HG03354 (cell line): Measurements from ENCODE around the gene BCAR1.
"Not testable (repeated sequence)": the region's sequence is repeated elsewhere in the genome, so short reads cannot be mapped to it uniquely, and the experiment has no call there.

ENCODE experiments used
- ATAC-seq: cut with Tn5 transposase; IDR thresholded peaks from one replicate; pipeline ENCODE4 v1.9.1; 2021; ENCODE audit warnings: mild to moderate bottlenecking; ENCODE audit not compliant: unreplicated experiment, poor library complexity, severe bottlenecking

Gene BCAR1

DNA sequence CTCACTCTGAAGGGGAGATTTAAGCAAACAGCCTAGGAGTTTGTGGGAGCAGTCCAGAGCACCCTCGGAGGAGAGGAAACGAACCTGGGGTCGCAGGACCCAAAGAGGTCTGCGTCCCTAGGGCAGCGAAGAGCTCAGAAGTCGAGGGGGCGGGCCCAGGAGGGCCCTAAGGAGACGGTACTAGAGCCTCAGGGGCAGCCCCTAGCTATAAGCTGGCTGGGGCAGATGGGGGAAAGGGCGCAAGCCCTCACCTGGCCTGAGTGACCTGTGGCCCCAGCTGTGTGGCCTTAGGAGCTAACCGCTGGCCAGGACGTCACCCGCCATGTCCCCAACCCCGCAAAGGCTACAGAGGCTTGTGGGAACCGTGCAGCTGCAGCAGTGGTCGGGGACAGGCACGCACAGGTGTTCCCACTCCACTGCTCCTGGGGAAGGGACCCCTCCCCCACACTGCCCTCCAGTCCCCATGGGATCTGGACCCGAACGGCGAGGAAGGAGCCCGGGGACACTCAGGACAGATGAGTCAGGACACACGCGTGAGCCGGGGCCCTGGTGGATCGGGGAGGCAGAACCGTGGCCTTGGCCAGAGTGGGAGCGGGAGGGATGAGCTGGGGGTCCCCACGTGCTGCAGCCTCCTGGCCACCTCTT is 42.4 kb downstream of the BCAR1 start:
- ATAC-seq: no peak

DNA sequence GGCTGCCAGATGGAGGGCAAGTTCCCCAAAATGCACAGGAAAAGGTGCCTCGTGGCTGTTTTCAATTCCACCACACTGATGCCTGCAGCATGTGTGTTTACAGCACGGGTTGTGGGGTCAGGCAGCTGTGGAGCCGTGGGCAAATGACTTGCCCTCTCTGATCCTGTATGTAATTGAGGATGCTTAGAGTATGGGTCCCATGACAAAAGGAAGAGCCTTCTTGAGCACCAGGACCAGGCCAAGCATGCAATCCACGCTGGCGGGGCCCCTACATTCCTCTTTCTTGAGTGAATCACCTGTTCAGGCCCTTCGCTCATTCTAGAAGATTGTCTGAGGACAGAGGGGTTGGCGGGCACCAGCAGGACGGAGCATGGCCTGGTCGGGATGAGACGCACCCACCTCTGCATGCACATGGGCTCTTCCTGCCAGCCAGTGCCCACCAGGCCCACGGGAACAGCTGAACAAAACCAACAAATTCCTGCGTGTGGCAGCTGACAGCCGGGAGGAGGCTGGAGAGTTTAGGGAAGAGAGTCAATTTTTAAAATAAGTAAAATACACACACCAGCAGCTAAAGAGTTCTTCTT is 43.1 kb downstream of the BCAR1 start:
- no peak for ATAC-seq

DNA sequence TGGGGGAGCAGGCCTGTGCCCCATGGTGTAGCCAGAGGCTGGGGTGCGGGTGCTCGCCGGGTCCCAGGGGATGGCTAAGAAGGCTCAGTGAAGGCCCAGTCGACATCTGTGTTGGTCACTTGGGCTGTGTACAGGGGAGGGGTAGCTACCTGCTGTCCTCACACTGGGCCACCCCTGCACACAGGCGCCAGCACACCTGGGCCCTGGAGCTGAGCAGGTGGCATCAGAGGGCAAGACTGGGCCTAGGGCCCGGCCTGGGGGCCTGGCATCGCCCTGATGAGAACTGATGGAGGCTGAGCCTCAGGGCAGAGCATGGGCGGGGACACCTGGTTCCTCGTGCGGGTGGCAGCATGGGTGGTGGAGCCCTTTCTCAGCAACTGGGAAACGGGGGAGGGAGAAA is 43.6 kb downstream of the BCAR1 start:
- ATAC-seq: no peak

DNA sequence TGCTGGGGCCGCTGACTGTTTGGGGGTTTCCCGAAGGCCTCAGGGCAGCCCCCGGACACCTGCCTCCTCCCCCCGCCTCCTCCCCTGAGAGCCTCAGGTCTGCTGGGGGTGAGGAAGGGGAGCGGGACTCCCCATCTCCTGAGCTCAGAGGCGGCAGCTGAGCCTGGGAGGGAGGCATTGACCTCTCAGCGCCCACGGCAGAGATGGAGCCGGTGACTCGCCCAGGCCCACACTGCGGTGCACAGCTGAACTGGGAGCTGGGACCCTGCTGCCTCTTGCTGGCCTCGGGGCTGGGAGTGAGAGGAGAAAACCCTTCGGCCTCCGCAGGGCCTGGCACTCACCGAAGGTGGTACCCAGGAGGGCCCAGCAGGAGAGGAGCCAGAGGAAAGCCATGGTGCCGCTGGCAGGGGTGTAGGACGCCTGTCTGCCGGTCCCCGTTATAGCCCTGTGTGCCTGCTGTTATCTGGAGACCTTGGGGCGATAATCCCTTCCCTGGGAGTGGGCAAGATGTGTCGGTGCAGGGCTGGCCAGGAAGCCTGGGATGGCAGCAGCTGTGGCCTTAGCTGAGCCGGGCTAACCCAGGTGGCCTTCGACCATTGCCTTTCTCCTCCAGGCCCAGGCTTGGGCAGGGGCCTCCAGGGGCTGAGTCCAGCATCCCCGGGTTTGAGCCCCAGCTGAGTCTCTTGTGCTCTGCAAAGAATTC is 44.5 kb downstream of the BCAR1 start, which contains the start of gene CTRB2:
Gene CTRB2, minus strand, starts transcription at position 413 of the 703 bp plus-strand sequence. Its CDS starts 20 bp downstream, at position 393.
- ATAC-seq: no peak

DNA sequence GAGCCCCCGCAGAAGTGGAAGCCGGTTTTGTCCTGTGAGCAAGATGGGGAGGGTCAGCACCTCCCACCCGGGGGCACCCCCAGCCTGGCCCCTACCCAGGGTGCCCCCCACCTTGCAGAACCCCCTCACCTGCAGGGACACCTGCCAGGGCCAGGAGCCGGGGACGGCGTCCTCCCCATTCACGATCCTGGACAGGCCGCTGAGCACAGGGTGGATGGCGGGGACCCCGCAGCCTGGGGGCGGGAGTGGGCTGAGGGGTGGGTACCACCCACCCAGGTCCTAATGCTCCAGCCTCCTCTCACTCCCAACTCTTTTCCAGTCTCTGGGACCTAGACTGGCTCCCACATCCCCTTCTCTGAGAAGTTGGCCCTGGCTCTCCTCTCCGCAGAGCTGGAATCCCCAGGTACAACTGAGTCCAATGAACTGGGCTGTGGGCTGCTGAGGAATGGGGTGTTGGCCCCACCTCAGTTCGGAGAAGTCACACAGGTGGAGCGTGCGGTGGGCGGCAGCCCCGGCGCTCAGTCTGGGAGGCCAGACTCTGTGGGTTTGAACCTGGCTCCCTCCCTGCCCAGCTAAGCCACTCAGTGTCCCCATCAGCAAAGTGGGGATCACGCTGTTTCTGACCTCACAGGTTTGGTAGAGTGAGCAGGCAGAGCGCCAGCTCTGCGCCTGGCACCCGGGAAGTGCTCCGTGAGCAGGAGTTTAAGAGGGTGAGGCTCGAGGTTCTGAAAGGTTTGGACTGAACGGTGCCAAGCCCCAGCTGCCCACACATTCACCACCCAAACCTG is 45.3 kb downstream of the BCAR1 start:
- not testable (repeated sequence) for ATAC-seq

DNA sequence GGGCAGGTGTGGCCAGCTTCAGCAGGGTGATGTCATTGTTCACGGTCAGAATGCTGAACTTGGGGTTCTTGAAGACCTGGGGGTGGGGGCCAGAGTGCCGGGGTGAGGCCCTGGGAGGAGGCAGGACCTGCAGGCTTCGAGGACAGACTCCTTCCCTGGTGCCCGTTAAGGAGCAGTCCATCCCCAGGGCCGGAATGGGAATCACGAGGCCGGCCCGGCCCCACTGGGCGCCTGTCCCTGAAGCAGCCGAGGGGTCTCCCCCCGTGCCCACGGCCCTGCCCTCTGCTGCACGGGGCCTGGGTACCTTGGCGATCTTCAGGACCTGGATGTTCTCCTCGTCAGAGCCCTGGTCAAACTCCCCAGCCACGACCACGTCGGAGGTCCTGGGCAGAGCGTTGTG is 46.0 kb downstream of the BCAR1 start:
- not testable (repeated sequence) for ATAC-seq

DNA sequence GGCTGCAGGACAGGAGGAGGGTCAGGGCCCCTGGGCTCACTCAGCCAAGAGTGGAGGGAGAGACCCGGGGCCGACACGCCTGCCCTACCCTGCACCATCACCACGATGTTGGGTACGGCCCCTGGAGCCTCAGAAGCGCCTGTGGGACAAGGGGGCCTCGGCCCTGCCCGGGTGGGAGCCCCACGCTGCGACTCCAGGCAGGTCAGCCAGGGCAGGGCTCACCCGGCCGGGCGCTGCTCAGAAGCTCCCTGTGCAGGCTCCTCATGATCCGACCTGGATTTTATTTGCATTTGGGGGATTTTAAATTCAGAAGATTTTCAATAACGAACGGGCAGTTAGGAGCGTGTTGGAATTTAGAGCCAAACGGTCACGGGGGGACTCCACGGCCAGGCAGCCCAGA is 46.5 kb downstream of the BCAR1 start:
- ATAC-seq: not testable (repeated sequence)

DNA sequence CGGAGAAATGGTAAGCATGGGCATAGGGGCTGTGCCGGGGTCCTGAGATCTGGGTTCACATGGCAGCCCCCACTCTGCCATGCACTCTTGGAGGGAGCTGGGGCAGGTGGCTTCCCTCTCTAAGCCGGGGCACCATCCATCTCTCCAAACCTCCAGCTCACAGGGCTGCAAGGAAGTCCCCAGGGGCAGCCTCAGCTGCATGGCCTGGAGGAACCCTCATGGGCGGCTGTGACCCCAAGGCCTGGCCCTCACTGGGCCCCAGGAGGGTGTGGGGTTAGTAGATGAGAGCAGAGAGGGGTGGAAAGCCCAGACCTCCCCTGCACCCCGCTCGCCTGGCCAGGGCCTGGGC is 47.0 kb downstream of the BCAR1 start:
- ATAC-seq: no peak

DNA sequence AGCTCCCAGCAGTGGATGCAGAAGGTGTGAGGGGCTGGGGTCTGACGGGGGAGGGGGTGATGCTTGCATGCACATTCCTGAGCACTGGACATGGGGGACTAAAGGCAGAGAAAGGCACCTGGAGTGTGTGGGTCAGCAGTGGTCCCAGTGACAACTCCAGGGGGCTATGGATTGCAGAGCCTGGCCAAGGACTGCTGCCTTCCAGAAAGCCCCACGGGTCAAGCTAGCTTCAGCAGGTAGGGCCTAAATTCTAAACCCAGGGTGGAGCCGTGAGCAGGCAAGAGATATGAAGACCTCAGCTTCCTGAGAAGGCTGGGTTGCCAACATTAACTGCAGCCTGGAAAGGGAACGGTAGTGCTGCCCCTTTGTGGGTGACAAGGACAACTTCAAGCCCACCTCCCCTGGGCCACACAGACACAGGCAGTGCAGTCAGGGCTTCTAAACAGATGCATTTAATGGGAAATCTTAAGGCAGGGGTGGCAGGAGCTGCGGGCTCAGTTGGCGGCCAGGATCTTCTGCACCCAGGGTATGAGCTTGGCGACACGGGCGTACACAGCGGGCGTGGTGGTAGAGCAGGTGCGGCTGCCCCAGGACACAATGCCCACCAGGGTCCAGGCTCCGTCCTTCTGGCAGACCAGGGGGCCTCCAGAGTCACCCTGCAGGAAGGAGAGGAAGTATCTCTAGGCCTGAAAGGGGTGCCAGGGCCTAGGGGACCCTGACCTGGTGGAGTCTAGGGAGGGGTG is 47.6 kb downstream of the BCAR1 start:
- no peak for ATAC-seq

DNA sequence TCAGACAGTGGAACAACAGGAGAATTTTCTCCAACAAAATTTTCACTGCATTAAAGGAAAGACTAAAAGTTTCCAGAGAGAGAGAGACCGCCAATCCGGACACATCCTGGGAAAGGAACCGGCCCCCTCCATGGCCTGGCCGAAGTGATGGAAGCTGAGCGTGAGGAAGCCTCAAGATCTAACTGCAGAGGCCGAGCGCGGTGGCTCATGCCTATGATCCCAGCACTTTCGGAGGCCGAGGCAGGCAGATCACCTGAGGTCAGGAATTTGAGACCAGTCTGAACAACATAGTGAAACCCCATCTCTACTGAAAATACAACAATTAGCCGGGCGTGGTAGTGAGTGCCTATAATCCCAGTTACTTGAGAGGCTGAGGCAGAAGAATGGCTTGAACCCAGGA is 48.3 kb downstream of the BCAR1 start:
- ATAC-seq: no peak

DNA sequence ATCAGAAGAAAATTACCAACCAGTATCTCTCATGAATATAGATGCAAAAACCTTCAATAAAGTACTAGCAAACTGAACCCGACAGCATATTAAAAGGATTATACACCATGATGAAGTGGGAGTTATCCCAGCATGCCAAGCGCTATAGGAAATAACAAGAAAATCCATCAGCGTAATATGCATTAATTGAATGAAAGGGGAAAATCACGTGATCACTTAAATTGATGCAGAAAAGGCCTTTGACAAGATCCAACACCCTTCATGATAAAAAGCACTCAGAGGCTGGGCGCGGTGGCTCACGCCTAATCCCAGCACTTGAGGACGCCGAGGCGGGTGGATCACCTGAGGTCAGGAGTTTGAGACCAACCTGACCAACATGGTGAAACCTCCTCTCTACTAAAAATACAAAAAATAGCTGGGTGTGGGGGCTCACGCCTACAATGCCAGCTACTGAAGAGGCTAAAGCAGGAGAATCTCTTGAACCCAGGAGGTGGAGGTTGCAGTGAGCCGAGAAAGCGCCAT is 49.3 kb downstream of the BCAR1 start:
- no peak for ATAC-seq

DNA sequence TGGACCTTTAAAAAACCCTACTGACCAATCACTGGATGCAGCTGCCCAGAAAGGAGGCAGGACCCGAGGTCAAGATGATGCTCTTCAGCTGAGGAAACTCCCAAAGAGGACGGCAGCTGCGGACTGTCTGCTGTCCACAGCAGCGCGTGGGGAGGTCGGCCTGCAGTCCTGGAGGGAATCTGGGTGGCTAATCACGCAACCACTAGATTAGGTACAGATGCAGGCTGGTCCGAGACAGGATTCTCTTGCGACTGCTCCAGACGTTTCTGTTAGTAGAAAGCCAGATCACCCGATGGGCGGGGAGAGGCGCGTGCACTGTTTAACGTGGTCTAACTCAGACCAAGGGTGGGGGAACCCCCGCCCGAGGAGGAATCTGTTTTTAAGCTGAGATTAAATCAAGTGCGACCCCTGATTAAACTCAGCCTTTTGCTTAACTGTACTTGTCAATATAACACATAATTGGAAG is 53.3 kb downstream of the BCAR1 start:
- no peak for ATAC-seq

DNA sequence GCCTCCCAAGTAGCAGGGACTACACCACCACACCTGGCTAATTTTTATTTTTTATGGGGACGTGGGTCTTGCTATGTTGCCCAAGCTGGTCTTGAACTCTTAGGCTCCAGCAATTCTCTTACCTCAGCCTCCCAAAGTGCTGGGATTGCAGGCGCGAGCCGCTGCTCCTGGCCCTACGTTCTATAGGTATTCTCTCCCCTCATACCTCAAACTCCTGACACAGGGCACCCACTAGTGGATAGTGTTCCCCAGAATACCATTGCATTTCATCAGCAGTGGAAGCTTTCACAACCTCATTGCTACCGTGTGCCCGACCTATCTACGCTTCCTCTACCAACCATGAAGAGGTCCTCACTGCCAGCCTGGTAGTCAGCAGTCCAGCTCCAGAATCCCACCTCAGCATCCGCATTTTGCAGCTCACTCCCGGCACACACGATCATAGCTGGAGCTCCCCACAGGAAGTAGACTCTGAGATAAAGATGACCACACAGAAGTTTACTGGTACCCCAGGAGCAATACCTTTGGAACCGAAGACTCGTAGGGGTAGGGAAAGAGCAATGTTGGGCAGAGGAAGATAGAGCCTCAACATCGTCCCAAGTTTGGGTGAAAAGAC is 53.8 kb downstream of the BCAR1 start:
- ATAC-seq: no peak

DNA sequence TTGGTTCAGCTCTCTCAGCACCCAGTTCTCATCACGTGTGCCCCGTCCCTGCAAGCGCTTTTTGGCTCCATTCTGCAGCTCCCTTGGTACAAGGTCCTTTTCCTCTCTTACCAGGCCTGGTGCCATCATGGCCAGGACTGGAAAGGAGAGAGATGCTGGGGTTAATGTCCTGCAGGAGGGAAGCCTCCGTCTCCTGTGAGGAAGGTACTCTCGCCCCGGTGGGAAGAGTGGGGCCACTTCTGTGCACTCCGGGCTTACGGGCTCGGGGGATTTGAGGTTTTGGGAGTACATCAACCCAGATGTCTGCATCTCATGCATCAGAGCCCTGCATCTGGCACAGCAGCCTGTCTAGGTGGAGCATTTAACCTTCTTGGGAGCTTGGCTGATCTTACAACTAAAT is 54.6 kb downstream of the BCAR1 start:
- ATAC-seq: no peak

DNA sequence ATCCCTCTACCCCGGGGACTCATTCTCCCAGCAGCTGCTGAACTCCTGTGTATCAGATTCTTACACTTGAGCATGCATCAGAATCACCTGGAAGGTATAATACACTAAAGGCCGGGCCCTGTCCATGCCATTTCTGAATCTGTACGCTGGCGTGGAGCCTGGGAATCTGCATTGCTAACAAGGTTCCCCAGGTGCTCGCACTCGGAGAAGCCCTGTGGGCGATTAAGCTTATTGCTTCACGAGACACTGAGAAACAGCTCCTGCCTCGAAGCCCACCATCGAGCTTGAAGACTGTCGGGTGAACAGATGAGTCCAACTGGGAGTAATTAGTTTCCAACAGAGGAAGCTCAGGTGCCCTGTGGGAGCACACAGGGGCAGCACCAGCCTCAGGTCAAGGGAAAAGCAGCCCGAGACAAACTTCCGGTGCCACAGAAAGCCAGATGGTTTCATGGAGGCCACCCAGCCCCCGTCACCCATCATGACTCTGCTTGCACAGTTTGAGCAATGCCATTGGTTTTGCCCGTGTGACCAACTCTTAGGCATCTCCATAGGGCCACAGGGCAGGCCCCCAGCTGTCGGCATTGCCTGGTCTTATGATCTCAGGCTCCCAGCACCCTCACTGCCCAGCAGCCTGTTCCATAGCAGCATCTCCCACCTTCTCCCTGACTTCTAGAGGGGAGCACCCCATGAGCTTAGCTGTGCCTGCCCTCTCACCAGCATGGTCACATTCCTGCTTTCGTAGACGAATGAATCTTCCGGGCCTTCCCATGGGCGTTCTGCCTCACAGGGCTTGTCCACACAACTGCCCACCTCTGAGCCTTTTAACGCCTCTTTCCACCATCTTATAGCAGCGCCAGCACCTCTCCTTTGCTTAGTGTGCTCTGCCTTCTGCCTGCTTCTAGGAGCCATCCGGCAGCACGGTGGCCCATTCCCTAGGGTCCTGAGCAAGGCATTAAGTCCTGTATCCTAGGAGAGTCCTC is 55.3 kb downstream of the BCAR1 start:
- ATAC-seq: no peak

DNA sequence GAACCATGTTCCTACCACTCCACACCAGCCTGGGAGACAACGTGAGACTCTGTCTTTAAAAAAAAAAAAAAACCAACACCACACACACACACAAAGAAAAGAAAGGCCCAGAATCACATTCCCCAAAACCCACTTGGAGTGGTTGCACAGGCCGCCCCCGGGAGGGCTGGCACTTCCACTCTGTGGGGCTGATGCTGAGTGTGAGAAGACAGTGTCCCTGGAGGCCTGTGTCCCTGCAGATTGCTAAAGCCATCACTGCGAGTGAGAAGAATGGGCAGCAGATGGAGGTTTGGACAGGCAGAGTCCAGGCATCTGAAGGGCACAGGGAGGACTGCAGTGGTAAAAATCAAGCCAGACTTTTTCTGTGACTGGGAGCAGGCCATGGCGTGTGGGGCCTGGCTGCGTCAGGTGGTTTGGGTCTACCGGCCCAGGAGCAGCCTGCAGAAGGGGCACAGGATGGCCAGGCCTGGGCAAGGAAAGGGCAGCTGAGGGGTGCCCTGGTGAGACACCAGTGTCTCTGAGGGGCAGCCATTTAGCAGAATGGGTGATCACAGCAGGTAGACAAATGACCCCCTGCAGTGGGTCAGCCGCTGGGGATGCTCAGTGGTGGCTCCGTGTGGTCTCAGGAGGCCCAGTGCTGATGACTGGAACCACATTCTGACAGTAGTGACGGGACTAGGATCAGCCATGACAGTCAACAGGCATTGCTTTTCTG is 57.5 kb downstream of the BCAR1 start:
- no peak for ATAC-seq

DNA sequence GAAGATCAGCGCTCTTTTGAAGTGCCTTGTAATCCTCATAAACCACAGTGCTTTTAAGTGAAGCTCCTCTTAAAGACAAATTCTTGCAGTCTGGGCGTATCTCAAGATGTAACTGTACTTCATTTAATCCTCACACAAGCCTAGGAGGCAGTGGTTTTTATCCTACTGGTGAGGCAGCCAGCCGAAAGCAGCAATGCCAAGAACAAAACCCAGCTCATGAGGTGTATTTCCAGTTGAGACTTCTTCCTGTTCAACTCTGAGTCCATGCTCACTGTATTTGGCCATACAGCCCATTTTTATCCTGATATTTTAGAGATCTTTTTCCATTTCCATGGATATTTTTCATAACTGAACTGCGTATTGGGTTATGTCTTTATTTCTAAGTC is 58.2 kb downstream of the BCAR1 start:
- ATAC-seq: no peak
